HepG2 (cell line): ENCODE results near the gene MTPN. TPM values are rescaled to one million over a fixed set of nuclear protein-coding genes. Genes with fewer than 3 reads are reported as not detected.
A peak's percentile ranks its signal among the peaks of the same experiment; 100 is the strongest.

Experiments
- ATAC-seq: fragments of 200-7000 bp; cut with Tn5 transposase; 3 replicates; pipeline ENCODE4 v1.9.1; 2020; ENCODE audit warnings: mild to moderate bottlenecking, moderate library complexity
- BruUV-seq: library from RNA; stranded (reverse); fragments of 400-500 nt; replicated peaks from 2 replicates; lab custom pipeline; 2021; lab: Mats Ljungman, UMichigan
- CTCF ChIA-PET: fragments of 300-600 bp; formaldehyde crosslinking; extraction: SDS; loops from one replicate; lab custom pipeline; 2021; ENCODE audit warnings: low total read pairs, inconsistent platforms, low intra/inter-chr PET ratio; lab: Yijun Ruan, JAX
- POLR2A ChIA-PET: fragments of 350-600 bp; sonication (Branson Sonifier 250); formaldehyde crosslinking; loops from one replicate; lab custom pipeline; 2020; ENCODE audit warnings: antibody characterized with exemption, inconsistent platforms; lab: Yijun Ruan, JAX
- DNase-seq: peaks from one replicate; pipeline ENCODE4 v3.0.0-alpha.2; 2015; ENCODE audit warnings: low spot score
- FAIRE-seq: peaks from 3 replicates; lab custom pipeline; 2011; peaks lifted over from hg19 to GRCh38; lab: Jason Lieb, UNC
- H2AFZ ChIP-seq: one replicate; pipeline ENCODE4 v1.6.1; 2011; ENCODE audit warnings: low read length, inconsistent platforms
- H3K27ac ChIP-seq: fragments of 300-600 bp; 3 replicates; pipeline ENCODE4 v1.8.0; 2011; ENCODE audit warnings: mixed run types, mild to moderate bottlenecking, mixed read lengths, low read length, inconsistent platforms; ENCODE audit not compliant: insufficient read depth; ENCODE audit errors: extremely low read length
- H3K27me3 ChIP-seq, 2 experiments: fragments of 200-600 bp in 1 of 2; 2 replicates in 1 of 2; 3 replicates in 1 of 2; pipeline versions ENCODE4 v1.6.0 to v1.8.0; 2011; ENCODE audit warnings: low read length in 2 of 2, mild to moderate bottlenecking in 2 of 2, moderate library complexity in 2 of 2, inconsistent platforms in 1 of 2; ENCODE audit not compliant: insufficient read depth in 2 of 2, control insufficient read depth in 1 of 2
- H3K36me3 ChIP-seq, 2 experiments: fragments of 200-600 bp in 1 of 2; replicated peaks in 1 of 2; 2 replicates in 1 of 2; 3 replicates in 1 of 2; pipeline versions ENCODE4 v1.5.1 to v1.8.0; 2011; ENCODE audit warnings: low read length in 2 of 2, inconsistent platforms in 1 of 2; ENCODE audit not compliant: insufficient read depth in 2 of 2, control insufficient read depth in 1 of 2
- H3K4me1 ChIP-seq: 2 replicates; pipeline ENCODE4 v1.5.1; 2012; ENCODE audit warnings: low read length, inconsistent platforms; ENCODE audit not compliant: insufficient read depth
- H3K4me2 ChIP-seq: 2 replicates; pipeline ENCODE4 v1.6.0; 2011; ENCODE audit warnings: low read depth, low read length, inconsistent platforms
- H3K4me3 ChIP-seq, 3 experiments: fragments of 200-600 bp in 1 of 3; sonication (generic), shearing (Covaris generic) in 1 of 3; replicated peaks in 1 of 3; 2 replicates each; pipeline ENCODE4 v1.5.1; 2011 to 2016; ENCODE audit warnings: low read length in 3 of 3, inconsistent platforms in 2 of 3, low read depth in 2 of 3, mild to moderate bottlenecking in 2 of 3, control low read depth in 1 of 3, mixed read lengths in 1 of 3; ENCODE audit not compliant: insufficient read depth in 1 of 3
- H3K79me2 ChIP-seq: one replicate; pipeline ENCODE4 v1.6.1; 2011; ENCODE audit warnings: low read length, inconsistent platforms; ENCODE audit not compliant: insufficient read depth
- H3K9ac ChIP-seq: 2 replicates; pipeline ENCODE4 v1.6.0; 2011; ENCODE audit warnings: mild to moderate bottlenecking, low read depth, low read length, inconsistent platforms; ENCODE audit not compliant: insufficient read depth
- H3K9me3 ChIP-seq: 2 replicates; pipeline ENCODE4 v1.5.1; 2012; ENCODE audit warnings: mild to moderate bottlenecking, low read length
- H4K20me1 ChIP-seq: 2 replicates; pipeline ENCODE4 v1.6.0; 2011; ENCODE audit warnings: inconsistent platforms, mild to moderate bottlenecking, low read length, moderate library complexity; ENCODE audit not compliant: insufficient read depth
- ATAD3A ChIP-seq: sonication (generic); formaldehyde crosslinking; IDR thresholded peaks from 2 replicates; pipeline ENCODE4 v1.4.0; 2020; ENCODE audit warnings: missing genetic modification reagents
- EEA1 ChIP-seq: sonication (generic); formaldehyde crosslinking; IDR thresholded peaks from 2 replicates; pipeline ENCODE4 v1.5.1; 2020; ENCODE audit warnings: mild to moderate bottlenecking, missing genetic modification reagents, borderline replicate concordance
- ISL2 ChIP-seq: sonication (generic); formaldehyde crosslinking; IDR thresholded peaks from 2 replicates; pipeline ENCODE4 v1.5.0; 2020; ENCODE audit warnings: missing genetic modification reagents
- KLF13 ChIP-seq: sonication (generic); formaldehyde crosslinking; IDR thresholded peaks from 2 replicates; pipeline ENCODE4 v1.4.0; 2020; ENCODE audit warnings: mild to moderate bottlenecking, missing genetic modification reagents
- NPAS2 ChIP-seq: sonication (generic); formaldehyde crosslinking; IDR thresholded peaks from 2 replicates; pipeline ENCODE4 v1.8.0; 2022; ENCODE audit warnings: mild to moderate bottlenecking, missing genetic modification reagents, borderline replicate concordance
- RAD21 ChIP-seq: fragments of 450-650 bp; formaldehyde crosslinking; IDR thresholded peaks from 2 replicates; pipeline ENCODE4 v1.5.0; 2020; ENCODE audit warnings: mild to moderate bottlenecking
- SIN3A ChIP-seq: IDR thresholded peaks from 2 replicates; pipeline ENCODE4 v1.6.1; 2011; ENCODE audit warnings: low read depth, mild to moderate bottlenecking, control low read depth, low read length, borderline replicate concordance
- SMC3 ChIP-seq: IDR thresholded peaks from 2 replicates; pipeline ENCODE4 v1.6.1; 2011; ENCODE audit warnings: low read length, improper control_type of control experiment
- TCF7 ChIP-seq: sonication (generic); IDR thresholded peaks from 2 replicates; pipeline ENCODE4 v1.6.1; 2016; ENCODE audit warnings: antibody characterized with exemption, low read depth
- THYN1 ChIP-seq: sonication (generic); formaldehyde crosslinking; IDR thresholded peaks from 2 replicates; pipeline ENCODE4 v1.8.1; 2023; ENCODE audit warnings: low read depth, mild to moderate bottlenecking, moderate library complexity, missing genetic modification reagents, borderline replicate concordance
- ZBTB7B ChIP-seq: sonication (generic); formaldehyde crosslinking; IDR thresholded peaks from 2 replicates; pipeline ENCODE4 v1.4.0; 2020; ENCODE audit warnings: missing genetic modification reagents
- ZFP36 ChIP-seq: fragments of 150-350 bp; IDR thresholded peaks from 2 replicates; pipeline ENCODE4 v1.6.1; 2018; ENCODE audit warnings: borderline replicate concordance, low read length, low read depth; ENCODE audit not compliant: partially characterized antibody
- ZKSCAN5 ChIP-seq: sonication (generic); formaldehyde crosslinking; IDR thresholded peaks from 2 replicates; pipeline ENCODE4 v1.5.1; 2020; ENCODE audit warnings: mild to moderate bottlenecking, missing genetic modification reagents
- ZNF251 ChIP-seq: sonication (generic); formaldehyde crosslinking; IDR thresholded peaks from 2 replicates; pipeline ENCODE4 v1.9.0; 2021; ENCODE audit warnings: mild to moderate bottlenecking, missing genetic modification reagents
- ZNF570 ChIP-seq: sonication (generic); formaldehyde crosslinking; IDR thresholded peaks from 2 replicates; pipeline ENCODE4 v1.4.0; 2020; ENCODE audit warnings: mild to moderate bottlenecking, missing genetic modification reagents, borderline replicate concordance
- ZNF749 ChIP-seq: sonication (generic); formaldehyde crosslinking; IDR thresholded peaks from 2 replicates; pipeline ENCODE4 v1.8.0; 2022; ENCODE audit warnings: mild to moderate bottlenecking, missing genetic modification reagents, moderate library complexity, borderline replicate concordance
- ZNF766 ChIP-seq: sonication (generic); formaldehyde crosslinking; IDR thresholded peaks from 2 replicates; pipeline ENCODE4 v1.5.0; 2020; ENCODE audit warnings: missing genetic modification reagents, borderline replicate concordance
- WGBS: methylation state at CpG from one replicate; pipeline ENCODE4 v1.1.6; 2017; ENCODE audit warnings: low lambda C conversion rate; 5-methylcytosine and 5-hydroxymethylcytosine counted together
- in situ Hi-C: cut with HindIII; loops from 2 replicates; pipeline ENCODE4 v1.10.0; 2017; ENCODE audit warnings: low pct_unique_long_range_greater_than_20kb; ENCODE audit not compliant: extremely low pct_ligation_motif_present
- intact Hi-C: fragments of 100-400 bp; cut with micrococcal nuclease; formaldehyde crosslinking; loops from one replicate; pipeline ENCODE4 v1.10.0; 2022; ENCODE audit not compliant: unreplicated experiment
- polyA plus RNA-seq, 8 experiments: library from polyadenylated mRNA; depleted of rRNA in 3 of 8; stranded (reverse) in 7 of 8; unstranded in 1 of 8; fragments of >200 nt; fragmentation: Illumina TruSeq in 4 of 8; extraction: Trizol in 4 of 8; gene quantifications; 2 replicates each; pipeline versions ENCODE4 v1.2.1 to v1.2.3, GENCODE V29; 2011 to 2016; ENCODE audit warnings: low read depth in 4 of 8, missing spikeins in 1 of 8, mixed read lengths in 1 of 8; ENCODE audit not compliant: insufficient read depth in 1 of 8
- total RNA-seq, 5 experiments: library from RNA; depleted of rRNA; stranded (reverse); fragments of >200 nt; fragmentation: Illumina TruSeq; extraction: Trizol; gene quantifications; 2 replicates each; pipeline ENCODE4 v1.2.3, GENCODE V29; 2016; ENCODE audit warnings: low read depth in 1 of 5
- TF ChIP-seq, protein P1 (sequence below): sonication (generic); formaldehyde crosslinking; IDR thresholded peaks from 2 replicates; pipeline ENCODE4 v1.5.0; 2020; ENCODE audit warnings: mild to moderate bottlenecking, missing genetic modification reagents, moderate library complexity
- TF ChIP-seq, protein P2 (sequence below): sonication (generic); formaldehyde crosslinking; IDR thresholded peaks from 2 replicates; pipeline ENCODE4 v1.4.0; 2020; ENCODE audit warnings: missing genetic modification reagents, low read depth, mild to moderate bottlenecking, borderline replicate concordance
- TF ChIP-seq, protein P3 (sequence below): sonication (generic); formaldehyde crosslinking; conservative IDR thresholded peaks from 2 replicates; pipeline ENCODE4 v1.4.0; 2020; ENCODE audit warnings: missing genetic modification reagents

Gene MTPN
- total and polyA plus RNA-seq, 2 of the 13 experiments (the other 11 are each of a cell fraction or from before 2014, with no cell fraction given) = 31.1 to 71.7 TPM

DNA sequence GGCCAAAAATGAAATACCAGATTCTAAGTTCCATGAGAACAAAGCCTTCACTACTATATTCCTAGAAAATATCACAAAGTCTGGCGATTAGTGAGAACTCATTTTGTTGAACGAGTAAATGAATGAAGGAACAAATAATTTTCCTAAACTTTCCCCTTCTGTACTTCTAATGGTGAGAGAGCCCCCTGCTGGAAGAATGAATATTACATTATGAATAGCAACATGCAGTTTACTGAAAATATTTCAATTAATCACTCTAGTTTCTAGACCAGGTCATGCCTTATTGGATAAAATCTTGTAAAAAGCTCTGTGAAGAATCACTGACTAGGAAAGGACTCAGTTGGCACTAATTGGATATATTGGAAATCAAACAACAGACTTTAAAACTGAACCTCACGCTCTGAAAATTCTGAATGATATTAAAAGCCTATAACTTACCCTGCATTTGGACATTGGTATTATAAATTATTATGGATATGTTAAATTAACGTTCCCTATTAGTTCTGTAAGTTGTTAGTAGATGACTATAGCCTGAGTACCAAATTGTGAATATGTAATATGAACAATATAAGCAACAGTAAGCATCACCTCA, 32.4 kb upstream of the MTPN start (continued):
- no peak for TF ChIP-seq ZNF766
- TF ChIP-seq, protein P1, sequence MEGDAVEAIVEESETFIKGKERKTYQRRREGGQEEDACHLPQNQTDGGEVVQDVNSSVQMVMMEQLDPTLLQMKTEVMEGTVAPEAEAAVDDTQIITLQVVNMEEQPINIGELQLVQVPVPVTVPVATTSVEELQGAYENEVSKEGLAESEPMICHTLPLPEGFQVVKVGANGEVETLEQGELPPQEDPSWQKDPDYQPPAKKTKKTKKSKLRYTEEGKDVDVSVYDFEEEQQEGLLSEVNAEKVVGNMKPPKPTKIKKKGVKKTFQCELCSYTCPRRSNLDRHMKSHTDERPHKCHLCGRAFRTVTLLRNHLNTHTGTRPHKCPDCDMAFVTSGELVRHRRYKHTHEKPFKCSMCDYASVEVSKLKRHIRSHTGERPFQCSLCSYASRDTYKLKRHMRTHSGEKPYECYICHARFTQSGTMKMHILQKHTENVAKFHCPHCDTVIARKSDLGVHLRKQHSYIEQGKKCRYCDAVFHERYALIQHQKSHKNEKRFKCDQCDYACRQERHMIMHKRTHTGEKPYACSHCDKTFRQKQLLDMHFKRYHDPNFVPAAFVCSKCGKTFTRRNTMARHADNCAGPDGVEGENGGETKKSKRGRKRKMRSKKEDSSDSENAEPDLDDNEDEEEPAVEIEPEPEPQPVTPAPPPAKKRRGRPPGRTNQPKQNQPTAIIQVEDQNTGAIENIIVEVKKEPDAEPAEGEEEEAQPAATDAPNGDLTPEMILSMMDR (CRISPR knock-in tag) = peak; percentile 63
- TF ChIP-seq SMC3 = peak; percentile 74
- peak; percentile 38; the same call in 1 of the 2 replicates for TF ChIP-seq RAD21 (CRISPR knock-in tag)

DNA sequence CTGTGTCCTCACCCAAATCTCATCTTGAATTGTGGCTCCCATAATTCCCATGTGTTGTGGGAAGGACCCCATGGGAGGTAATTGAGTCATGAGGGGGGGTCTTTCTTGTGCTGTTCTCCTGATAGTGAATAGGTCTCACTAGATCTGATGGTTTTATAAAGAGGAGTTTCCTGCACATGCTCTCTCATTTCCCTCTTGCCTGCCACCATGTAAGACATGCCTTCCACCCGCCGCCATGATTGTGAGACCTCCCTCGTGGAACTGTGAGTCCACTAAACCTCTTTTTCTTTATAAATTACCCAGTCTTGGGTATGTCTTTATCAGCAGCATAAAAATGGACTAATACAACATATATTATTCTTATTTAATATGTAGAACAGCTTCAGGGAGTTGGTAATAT, 29.0 kb upstream of the MTPN start:
- in situ Hi-C loops (loop anchor here (5.0 to 10.0 kb wide), 2 partner anchors 204 to 331 kb away; no protein-coding TSS in a partner anchor), intact Hi-C loops (no loop called here)
- no peak for DNase-seq
- H3K4me3 ChIP-seq = no peak overlapping the region
- TF ChIP-seq ATAD3A (CRISPR knock-in tag) (no peak), KLF13 (no peak), TCF7 (no peak), ZBTB7B (no peak), ZNF251 (CRISPR knock-in tag) (no peak), ZNF570 (CRISPR knock-in tag) (no peak), EEA1 (CRISPR knock-in tag) (no peak), ZFP36 (no peak), NPAS2 (CRISPR knock-in tag) (no peak), SIN3A (no peak), THYN1 (CRISPR knock-in tag) (no peak), ZNF749 (CRISPR knock-in tag) (no peak), ZKSCAN5 (CRISPR knock-in tag) (no peak), ISL2 (CRISPR knock-in tag) (no peak)
- TF ChIP-seq, protein P2, sequence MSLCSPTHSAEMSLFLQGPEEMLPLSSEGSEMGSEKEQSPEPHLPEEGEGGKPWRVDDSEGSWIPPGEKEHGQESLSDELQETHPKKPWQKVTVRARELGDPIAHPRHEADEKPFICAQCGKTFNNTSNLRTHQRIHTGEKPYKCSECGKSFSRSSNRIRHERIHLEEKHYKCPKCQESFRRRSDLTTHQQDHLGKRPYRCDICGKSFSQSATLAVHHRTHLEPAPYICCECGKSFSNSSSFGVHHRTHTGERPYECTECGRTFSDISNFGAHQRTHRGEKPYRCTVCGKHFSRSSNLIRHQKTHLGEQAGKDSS (CRISPR knock-in tag) = no peak
- TF ChIP-seq, protein P3, sequence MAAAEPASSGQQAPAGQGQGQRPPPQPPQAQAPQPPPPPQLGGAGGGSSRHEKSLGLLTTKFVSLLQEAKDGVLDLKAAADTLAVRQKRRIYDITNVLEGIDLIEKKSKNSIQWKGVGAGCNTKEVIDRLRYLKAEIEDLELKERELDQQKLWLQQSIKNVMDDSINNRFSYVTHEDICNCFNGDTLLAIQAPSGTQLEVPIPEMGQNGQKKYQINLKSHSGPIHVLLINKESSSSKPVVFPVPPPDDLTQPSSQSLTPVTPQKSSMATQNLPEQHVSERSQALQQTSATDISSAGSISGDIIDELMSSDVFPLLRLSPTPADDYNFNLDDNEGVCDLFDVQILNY (CRISPR knock-in tag) = no peak
- no peaks in the 10 kb centered on the region for H3K36me3 ChIP-seq
- H3K4me2 ChIP-seq = no peak overlapping the region
- no TSS peak for BruUV-seq
- H3K79me2 ChIP-seq = no peaks in the 10 kb centered on the region
- ChIA-PET POLR2A (no interaction called here), CTCF (no interaction called here)
- WGBS = 48% methylated on average over 3 of the region's 3 CpGs
- H3K4me1 ChIP-seq = no peaks in the 10 kb centered on the region
- ATAC-seq = no peak
- no peak overlapping the region for H2AFZ ChIP-seq
- no peak for FAIRE-seq
- no peak overlapping the region for H3K9ac ChIP-seq
- no peaks in the 10 kb centered on the region for H3K9me3 ChIP-seq
- H3K27ac ChIP-seq = no peak overlapping the region
- H3K27me3 ChIP-seq = no peaks in the 10 kb centered on the region
- no peaks in the 10 kb centered on the region for H4K20me1 ChIP-seq
